ENCODE results near the gene TRMT10B. TPM values are rescaled to one million over a fixed set of nuclear protein-coding genes. Genes with fewer than 3 reads are reported as not detected.

The TRMT10B gene
- total RNA-seq, 1 donor from 2014 or later = 4.5 TPM

GRCh38 chr9:37715260-37715659 is 38.3 kb upstream of the TRMT10B start:
- DNase-seq = no peak
- Histone ChIP-seq H3K9me3 (replicated peaks) (no peaks in the 10 kb centered on the region), H3K27me3 (ENCODE audit: low read depth) (peaks cover 3% of the 10 kb centered on the region), H3K27ac (replicated peaks) (no peak overlapping the region), H3K36me3 (no peaks in the 10 kb centered on the region), H3K4me1 (no peaks in the 10 kb centered on the region), H3K4me3 (no peak overlapping the region)
- intact Hi-C loops (cut with micrococcal nuclease) = no loop called here
- TF ChIP-seq, protein P1, sequence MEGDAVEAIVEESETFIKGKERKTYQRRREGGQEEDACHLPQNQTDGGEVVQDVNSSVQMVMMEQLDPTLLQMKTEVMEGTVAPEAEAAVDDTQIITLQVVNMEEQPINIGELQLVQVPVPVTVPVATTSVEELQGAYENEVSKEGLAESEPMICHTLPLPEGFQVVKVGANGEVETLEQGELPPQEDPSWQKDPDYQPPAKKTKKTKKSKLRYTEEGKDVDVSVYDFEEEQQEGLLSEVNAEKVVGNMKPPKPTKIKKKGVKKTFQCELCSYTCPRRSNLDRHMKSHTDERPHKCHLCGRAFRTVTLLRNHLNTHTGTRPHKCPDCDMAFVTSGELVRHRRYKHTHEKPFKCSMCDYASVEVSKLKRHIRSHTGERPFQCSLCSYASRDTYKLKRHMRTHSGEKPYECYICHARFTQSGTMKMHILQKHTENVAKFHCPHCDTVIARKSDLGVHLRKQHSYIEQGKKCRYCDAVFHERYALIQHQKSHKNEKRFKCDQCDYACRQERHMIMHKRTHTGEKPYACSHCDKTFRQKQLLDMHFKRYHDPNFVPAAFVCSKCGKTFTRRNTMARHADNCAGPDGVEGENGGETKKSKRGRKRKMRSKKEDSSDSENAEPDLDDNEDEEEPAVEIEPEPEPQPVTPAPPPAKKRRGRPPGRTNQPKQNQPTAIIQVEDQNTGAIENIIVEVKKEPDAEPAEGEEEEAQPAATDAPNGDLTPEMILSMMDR (IDR thresholded peaks at IDR 0.05; ENCODE audit: borderline replicate concordance) = no peak

GRCh38 chr9:37715991-37716505 is 37.6 kb upstream of the TRMT10B start:
- no peak overlapping the region for H3K4me3 ChIP-seq
- DNase-seq = no peak
- intact Hi-C loops (cut with micrococcal nuclease) = no loop called here
- no peaks in the 10 kb centered on the region for H3K4me1 ChIP-seq
- peaks cover 9% of the 10 kb centered on the region for H3K27me3 ChIP-seq (ENCODE audit: low read depth)
- H3K27ac ChIP-seq (replicated peaks) = no peak overlapping the region
- TF ChIP-seq, protein P1 (IDR thresholded peaks at IDR 0.05; ENCODE audit: borderline replicate concordance) = no peak
- H3K9me3 ChIP-seq (replicated peaks) = no peaks in the 10 kb centered on the region
- no peaks in the 10 kb centered on the region for H3K36me3 ChIP-seq

GRCh38 chr9:37719526-37719925 is 34.1 kb upstream of the TRMT10B start:
- intact Hi-C loops (cut with micrococcal nuclease) = no loop called here
- Histone ChIP-seq H3K27me3 (ENCODE audit: low read depth) (peaks cover 10% of the 10 kb centered on the region), H3K4me3 (no peak overlapping the region), H3K4me1 (no peaks in the 10 kb centered on the region), H3K36me3 (no peaks in the 10 kb centered on the region), H3K27ac (replicated peaks) (no peak overlapping the region), H3K9me3 (replicated peaks) (no peaks in the 10 kb centered on the region)
- TF ChIP-seq, protein P1 (IDR thresholded peaks at IDR 0.05; ENCODE audit: borderline replicate concordance) = no peak
- no peak for DNase-seq

GRCh38 chr9:37727013-37727412 is 26.6 kb upstream of the TRMT10B start:
- Histone ChIP-seq H3K36me3 (no peaks in the 10 kb centered on the region), H3K4me3 (no peak overlapping the region), H3K9me3 (replicated peaks) (no peaks in the 10 kb centered on the region), H3K4me1 (no peaks in the 10 kb centered on the region), H3K27me3 (ENCODE audit: low read depth) (peaks cover 15% of the 10 kb centered on the region), H3K27ac (replicated peaks) (no peak overlapping the region)
- TF ChIP-seq, protein P1 (IDR thresholded peaks at IDR 0.05; ENCODE audit: borderline replicate concordance) = no peak
- intact Hi-C loops (cut with micrococcal nuclease) = no loop called here
- no peak for DNase-seq

- Histone ChIP-seq H3K4me1 (no peaks in the 10 kb centered on the region), H3K9me3 (replicated peaks) (no peaks in the 10 kb centered on the region), H3K36me3 (no peaks in the 10 kb centered on the region), H3K27ac (replicated peaks) (no peak overlapping the region), H3K27me3 (ENCODE audit: low read depth) (peaks cover 15% of the 10 kb centered on the region), H3K4me3 (no peak overlapping the region)
- TF ChIP-seq, protein P1 (IDR thresholded peaks at IDR 0.05; ENCODE audit: borderline replicate concordance) = no peak
- no peak for DNase-seq
- intact Hi-C loops (cut with micrococcal nuclease) = no loop called here
Measured at GRCh38 chr9:37729499-37729898, 24.1 kb upstream of the TRMT10B start.

Data from left ventricle myocardium inferior (tissue), 1 donor.